Choroid plexus epithelial cell (primary cell): ENCODE measurements around the gene NMNAT2.

Experiments
- DNase-seq: peaks from one replicate; pipeline ENCODE4 v3.0.0-alpha.2; 2010; ENCODE audit warnings: low read depth
- H3K4me3 ChIP-seq: 2 replicates; pipeline ENCODE4 v1.5.1; 2011; ENCODE audit warnings: low read depth, mild to moderate bottlenecking, control low read depth, low read length, moderate library complexity
- TF ChIP-seq, protein P1 (sequence below): conservative IDR thresholded peaks from 2 replicates; pipeline ENCODE4 v1.5.1; 2011; ENCODE audit warnings: low read depth, mild to moderate bottlenecking, control low read depth, inconsistent platforms, low read length, moderate library complexity

The NMNAT2 gene

DNA sequence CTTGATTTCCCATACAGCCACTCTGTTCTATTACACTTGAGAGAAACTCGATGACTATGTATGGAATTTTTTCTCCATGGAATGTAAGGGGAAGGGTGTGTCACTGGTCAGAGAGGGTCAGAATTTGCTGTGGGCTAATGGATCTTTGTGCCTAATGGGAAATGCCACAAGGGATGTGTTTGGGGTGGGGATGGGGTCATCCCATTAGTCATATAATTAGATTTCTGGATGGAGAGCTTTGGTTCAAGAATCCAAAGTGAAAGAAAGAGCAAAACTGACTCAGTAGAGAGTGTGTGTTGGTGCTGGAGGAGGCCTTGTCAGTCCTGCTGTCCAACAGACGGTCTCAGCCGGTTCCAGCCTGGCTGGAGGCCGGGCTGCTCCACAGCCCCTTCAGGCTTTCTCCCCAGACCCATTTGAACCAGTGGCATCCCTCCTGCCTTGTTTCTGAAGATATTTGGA lies 145.8 kb downstream of the NMNAT2 start:
- no peak overlapping the region for H3K4me3 ChIP-seq
- TF ChIP-seq, protein P1, sequence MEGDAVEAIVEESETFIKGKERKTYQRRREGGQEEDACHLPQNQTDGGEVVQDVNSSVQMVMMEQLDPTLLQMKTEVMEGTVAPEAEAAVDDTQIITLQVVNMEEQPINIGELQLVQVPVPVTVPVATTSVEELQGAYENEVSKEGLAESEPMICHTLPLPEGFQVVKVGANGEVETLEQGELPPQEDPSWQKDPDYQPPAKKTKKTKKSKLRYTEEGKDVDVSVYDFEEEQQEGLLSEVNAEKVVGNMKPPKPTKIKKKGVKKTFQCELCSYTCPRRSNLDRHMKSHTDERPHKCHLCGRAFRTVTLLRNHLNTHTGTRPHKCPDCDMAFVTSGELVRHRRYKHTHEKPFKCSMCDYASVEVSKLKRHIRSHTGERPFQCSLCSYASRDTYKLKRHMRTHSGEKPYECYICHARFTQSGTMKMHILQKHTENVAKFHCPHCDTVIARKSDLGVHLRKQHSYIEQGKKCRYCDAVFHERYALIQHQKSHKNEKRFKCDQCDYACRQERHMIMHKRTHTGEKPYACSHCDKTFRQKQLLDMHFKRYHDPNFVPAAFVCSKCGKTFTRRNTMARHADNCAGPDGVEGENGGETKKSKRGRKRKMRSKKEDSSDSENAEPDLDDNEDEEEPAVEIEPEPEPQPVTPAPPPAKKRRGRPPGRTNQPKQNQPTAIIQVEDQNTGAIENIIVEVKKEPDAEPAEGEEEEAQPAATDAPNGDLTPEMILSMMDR = no peak
- DNase-seq = peak; percentile 54

DNA sequence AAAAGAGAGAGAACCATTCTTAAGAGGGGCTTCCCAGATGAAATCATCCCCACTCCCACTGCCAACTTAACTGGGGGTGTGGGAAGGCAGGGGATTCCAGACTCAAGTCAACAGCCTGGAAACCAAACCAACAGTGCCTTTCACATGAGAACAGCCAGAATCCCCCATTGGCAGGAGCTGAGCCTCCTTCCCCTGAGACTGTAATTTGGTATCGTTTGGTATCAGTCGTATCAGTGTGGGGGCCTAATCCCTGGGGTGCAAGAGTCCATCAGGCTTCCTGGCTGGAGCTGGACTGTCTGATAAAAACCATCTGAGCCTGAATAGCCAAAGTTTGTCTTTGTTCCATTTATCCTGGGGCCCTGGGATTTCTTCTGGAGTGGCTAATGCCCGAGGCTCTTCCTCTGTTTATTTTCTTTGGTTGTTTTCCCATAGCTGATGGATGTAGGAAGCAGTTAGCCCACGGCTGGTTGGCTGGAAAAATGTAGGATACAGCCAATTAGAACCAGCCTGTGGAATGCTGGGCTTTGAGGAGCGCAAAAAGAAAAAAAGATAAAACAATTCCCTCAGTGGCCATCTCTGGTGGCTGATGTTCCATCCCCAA lies 147.5 kb downstream of the NMNAT2 start:
- H3K4me3 ChIP-seq = no peak overlapping the region
- peak; percentile 66 for DNase-seq
- TF ChIP-seq, protein P1 = no peak

DNA sequence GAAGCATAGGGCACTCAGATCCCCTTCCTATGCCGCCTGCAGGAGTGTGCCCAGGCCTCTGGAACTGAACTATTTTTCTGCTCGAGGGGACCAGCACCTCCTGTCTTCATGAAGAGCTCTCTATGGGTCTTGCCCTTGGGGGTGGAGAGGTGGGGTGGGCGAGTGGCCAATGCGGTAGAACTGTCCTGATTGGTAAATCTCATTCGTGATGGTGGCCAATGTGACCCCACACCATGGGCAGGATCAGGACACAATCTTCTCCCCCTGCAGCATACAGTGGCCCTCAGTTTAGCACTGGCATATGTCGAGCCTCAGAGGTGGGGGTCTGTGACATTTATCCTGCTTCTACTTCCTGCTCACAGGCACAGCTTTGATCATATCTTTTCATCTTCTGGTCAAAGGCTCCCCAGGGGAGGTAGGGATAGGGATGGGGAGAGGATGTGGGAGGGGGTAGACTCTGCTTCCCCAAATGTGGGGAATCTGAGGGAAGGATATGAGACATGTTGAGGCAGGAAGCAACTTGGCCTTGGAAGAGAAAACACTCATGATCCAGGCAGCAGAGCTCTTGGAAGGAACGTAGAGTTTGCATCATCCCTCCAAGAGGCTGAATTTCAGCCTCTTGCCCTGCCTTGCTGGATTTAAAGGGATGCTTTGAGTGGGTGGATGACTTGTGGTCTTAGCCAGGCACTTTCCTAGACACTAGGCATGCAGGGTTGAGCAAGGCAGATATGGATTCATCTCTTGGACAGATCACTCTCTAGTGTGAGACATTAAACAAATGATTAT lies 150.3 kb downstream of the NMNAT2 start:
- DNase-seq = peak; percentile 86

DNA sequence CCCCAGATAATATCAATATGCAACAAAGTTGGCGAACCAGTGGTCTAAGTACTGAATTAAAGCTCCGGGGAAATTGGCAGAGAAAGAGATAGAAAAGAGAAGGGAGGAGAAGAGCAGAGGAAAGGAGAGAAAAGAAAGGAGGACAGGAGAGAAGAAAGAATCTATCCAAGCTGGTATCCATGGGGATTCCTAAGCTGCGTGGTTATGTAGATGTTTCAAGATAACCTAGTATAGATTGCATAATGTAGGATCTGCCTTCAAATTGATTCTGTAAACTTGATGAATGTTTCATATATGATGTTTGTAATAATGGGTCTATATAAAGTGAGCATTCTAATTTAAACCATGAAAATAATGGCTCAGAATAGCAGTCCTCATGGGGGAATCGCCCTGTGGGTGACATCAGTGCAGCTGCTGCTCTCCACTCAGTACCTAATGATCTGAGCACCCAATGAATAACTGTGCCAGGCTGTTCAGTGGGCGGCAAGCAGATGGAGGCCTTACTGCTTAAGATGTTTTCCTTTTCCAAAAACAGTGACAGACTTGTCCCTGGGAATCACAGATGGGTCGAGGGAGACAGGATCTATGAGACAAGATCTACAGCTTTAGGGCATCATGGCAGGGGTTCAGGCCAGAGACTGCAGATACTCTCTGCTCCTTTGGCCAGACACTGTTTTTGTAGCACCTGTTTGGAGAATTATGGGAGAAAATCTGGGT lies 154.1 kb downstream of the NMNAT2 start:
- no peak overlapping the region for H3K4me3 ChIP-seq
- TF ChIP-seq, protein P1 = no peak
- DNase-seq = no peak

More for the DNA sequence above, 150.3 kb downstream of the NMNAT2 start:
- TF ChIP-seq, protein P1 = no peak
- H3K4me3 ChIP-seq = no peak overlapping the region

DNA sequence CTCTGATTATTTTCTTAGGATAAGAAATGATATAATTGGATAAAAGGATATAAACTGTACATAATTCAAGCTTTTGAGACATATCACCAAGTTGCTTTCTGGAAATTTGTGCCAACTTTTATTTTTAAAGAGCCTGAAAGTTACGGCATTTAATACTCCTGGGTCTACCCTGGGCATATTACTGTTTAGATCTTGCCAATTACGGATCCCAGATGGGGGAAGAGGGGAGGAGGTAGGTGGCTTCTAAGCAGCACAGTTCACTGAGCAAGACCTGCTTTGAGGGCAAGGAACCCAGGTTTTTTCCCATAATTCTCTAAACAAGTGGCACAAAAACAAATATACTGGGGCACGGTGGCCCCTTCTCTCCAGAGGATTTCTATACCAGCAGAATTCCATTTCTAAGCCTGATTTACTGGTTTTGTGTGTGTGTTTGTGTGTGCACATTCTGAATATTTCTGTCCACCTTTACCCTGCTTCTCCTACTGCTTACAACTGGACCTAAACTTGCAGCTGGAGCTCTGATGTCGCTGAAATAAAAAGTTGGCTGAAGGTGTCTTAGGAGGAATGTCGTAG lies 155.5 kb downstream of the NMNAT2 start:
- no peak for DNase-seq
- no peak overlapping the region for H3K4me3 ChIP-seq
- TF ChIP-seq, protein P1 = no peak

DNA sequence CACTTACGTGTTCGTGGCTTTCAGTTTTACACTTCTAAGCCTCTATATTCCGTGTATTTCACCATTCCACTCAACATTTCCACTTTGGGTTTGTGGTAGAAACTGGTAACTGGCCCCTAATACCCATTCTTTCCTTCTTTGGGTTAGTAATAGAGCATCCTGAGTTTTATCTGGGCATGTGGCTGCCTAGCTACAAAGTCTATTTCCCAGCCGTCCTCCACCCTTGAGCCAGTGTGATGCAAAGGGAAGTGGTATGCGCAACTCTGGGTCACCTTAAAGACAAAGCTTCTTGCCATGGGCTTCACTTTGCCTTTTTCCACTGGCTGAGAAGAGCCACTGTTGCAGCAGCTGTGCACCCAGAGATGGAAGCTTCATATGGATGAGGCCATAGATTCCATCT lies 158.3 kb downstream of the NMNAT2 start:
- no peak for DNase-seq
- no peak overlapping the region for H3K4me3 ChIP-seq
- TF ChIP-seq, protein P1 = no peak
